Esophagus muscularis mucosa (tissue), 4 donors: ENCODE results near the gene SPARC. TPM values are rescaled to one million over a fixed set of nuclear protein-coding genes. Genes with fewer than 3 reads are reported as not detected.

Source experiments
- DNase-seq: peaks from one replicate; pipeline ENCODE4 v3.0.0-alpha.2; 2017; ENCODE audit errors: extremely low spot score
- H3K27ac ChIP-seq, 4 donors: fragments of 200-600 bp; sonication (generic); replicated peaks in 1 of 4; 1 replicate in 3 of 4; 2 replicates in 1 of 4; pipeline ENCODE4 v1.5.1; 2016 to 2019; ENCODE audit warnings: mild to moderate bottlenecking in 1 of 4
- H3K27me3 ChIP-seq, 4 donors: fragments of 200-600 bp; sonication (generic); one replicate each; pipeline versions ENCODE4 v1.5.1 to v1.6.0; 2016 to 2019
- H3K36me3 ChIP-seq, 4 donors: fragments of 200-600 bp; sonication (generic); one replicate each; pipeline ENCODE4 v1.5.1; 2016 to 2019
- H3K4me1 ChIP-seq, 4 donors: fragments of 200-600 bp; sonication (generic); one replicate each; pipeline ENCODE4 v1.5.1; 2016 to 2019
- H3K4me3 ChIP-seq, 4 donors: fragments of 200-600 bp; sonication (generic); 1 replicate in 2 of 4; 2 replicates in 2 of 4; pipeline ENCODE4 v1.5.1; 2016 to 2019; ENCODE audit warnings: mild to moderate bottlenecking in 4 of 4, moderate library complexity in 1 of 4
- H3K9me3 ChIP-seq, 4 donors: fragments of 200-600 bp; sonication (generic); 1 replicate in 3 of 4; 2 replicates in 1 of 4; pipeline ENCODE4 v1.5.1; 2016 to 2019
- EP300 ChIP-seq: sonication (generic); formaldehyde crosslinking; IDR thresholded peaks from one replicate; pipeline ENCODE4 v1.6.1; 2017; ENCODE audit warnings: antibody characterized with exemption
- POLR2A ChIP-seq: fragments of 450-650 bp; IDR thresholded peaks from one replicate; pipeline ENCODE4 v1.6.1; 2017; ENCODE audit warnings: antibody characterized with exemption, moderate library complexity, mild to moderate bottlenecking, low read depth
- POLR2AphosphoS5 ChIP-seq, 2 donors: sonication (generic); formaldehyde crosslinking; IDR thresholded peaks; one replicate each; pipeline ENCODE4 v1.6.1; 2017; ENCODE audit warnings: antibody characterized with exemption in 2 of 2
- WGBS: methylation state at CpG from one replicate; pipeline ENCODE4 v1.1.5; 2018; 5-methylcytosine and 5-hydroxymethylcytosine counted together
- intact Hi-C: fragments of 100-400 bp; cut with DNase I; formaldehyde crosslinking; loops from one replicate; pipeline ENCODE4 v1.15.1; 2023
- total RNA-seq, 4 donors: library from RNA; depleted of rRNA; stranded (reverse); fragments of >200 nt; gene quantifications; one replicate each; pipeline versions ENCODE4 v1.1.0 to v1.2.1, GENCODE V29; 2016
- TF ChIP-seq, protein P1 (sequence below), 3 experiments: fragments of 200-600 bp in 2 of 3; fragments of 450-650 bp in 1 of 3; sonication (generic) in 2 of 3; IDR thresholded peaks; one replicate each; pipeline ENCODE4 v1.5.1; 2017 to 2019; ENCODE audit warnings: antibody characterized with exemption in 3 of 3, mild to moderate bottlenecking in 2 of 3, moderate library complexity in 1 of 3

SPARC gene
- total RNA-seq, 4 donors from 2014 or later = 269 to 875 (median 432) TPM

DNA sequence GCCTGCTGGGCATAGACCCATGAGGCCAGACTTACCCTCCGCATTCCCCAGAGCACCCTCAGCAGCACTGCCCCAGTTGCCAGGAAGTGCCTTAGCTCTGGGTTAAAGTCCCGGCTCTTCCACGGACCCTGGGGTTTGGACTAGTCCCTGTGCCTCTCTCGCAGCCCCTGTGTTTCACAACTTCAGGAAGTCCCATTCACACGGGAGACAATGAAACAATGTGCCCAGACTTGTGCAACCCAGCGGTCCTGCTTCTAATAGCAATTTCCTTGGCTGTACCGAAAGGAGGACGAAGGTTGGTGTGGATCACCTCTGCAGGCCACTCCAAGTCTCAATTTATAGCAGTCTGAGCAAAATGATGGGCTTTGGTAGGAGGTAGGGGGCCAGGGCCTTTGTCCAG, 53.8 kb downstream of the SPARC start:
- no peak overlapping the region for H3K27ac ChIP-seq
- peaks cover 0 to 5% (median 0%) of the 10 kb centered on the region in 4 donors for H3K4me1 ChIP-seq
- no peaks in the 10 kb centered on the region for H3K9me3 ChIP-seq
- TF ChIP-seq, protein P1, sequence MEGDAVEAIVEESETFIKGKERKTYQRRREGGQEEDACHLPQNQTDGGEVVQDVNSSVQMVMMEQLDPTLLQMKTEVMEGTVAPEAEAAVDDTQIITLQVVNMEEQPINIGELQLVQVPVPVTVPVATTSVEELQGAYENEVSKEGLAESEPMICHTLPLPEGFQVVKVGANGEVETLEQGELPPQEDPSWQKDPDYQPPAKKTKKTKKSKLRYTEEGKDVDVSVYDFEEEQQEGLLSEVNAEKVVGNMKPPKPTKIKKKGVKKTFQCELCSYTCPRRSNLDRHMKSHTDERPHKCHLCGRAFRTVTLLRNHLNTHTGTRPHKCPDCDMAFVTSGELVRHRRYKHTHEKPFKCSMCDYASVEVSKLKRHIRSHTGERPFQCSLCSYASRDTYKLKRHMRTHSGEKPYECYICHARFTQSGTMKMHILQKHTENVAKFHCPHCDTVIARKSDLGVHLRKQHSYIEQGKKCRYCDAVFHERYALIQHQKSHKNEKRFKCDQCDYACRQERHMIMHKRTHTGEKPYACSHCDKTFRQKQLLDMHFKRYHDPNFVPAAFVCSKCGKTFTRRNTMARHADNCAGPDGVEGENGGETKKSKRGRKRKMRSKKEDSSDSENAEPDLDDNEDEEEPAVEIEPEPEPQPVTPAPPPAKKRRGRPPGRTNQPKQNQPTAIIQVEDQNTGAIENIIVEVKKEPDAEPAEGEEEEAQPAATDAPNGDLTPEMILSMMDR (IDR thresholded peaks at IDR 0.05) = no peak
- TF ChIP-seq POLR2AphosphoS5 (IDR thresholded peaks at IDR 0.05) (no peak), POLR2A (no peak), EP300 (no peak)
- no peaks in the 10 kb centered on the region for H3K36me3 ChIP-seq
- H3K27me3 ChIP-seq = peaks cover 0 to 10% (median 0%) of the 10 kb centered on the region in 4 donors
- intact Hi-C loops = no loop called here
- H3K4me3 ChIP-seq = no peak overlapping the region
- DNase-seq = no peak
- 83% methylated on average over 6 of the region's 8 CpGs for WGBS

DNA sequence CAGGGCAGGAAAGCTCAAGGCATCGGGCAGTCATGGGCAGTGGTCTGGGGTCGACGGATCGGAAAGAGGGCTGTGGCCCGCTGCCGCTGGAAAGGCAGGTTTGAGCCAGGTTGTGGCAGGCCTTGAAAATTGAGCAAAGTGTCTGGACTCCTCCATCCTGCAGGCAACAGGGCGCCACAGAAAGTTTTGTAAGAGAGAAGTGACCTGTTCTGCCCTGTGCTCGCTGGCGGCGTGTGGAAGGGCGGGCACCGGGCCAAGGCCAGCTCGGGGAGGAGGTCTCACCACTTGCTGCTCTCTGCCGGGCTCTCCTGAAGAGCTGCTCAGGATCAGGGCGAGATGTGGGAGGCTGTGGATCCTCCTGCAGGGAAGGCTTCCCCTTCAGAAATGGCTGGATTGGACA, 54.2 kb downstream of the SPARC start:
- intact Hi-C loops = no loop called here
- Histone ChIP-seq H3K27me3 (peaks cover 0 to 10% (median 0%) of the 10 kb centered on the region in 4 donors), H3K4me3 (no peak overlapping the region), H3K27ac (no peak overlapping the region), H3K36me3 (no peaks in the 10 kb centered on the region), H3K4me1 (peaks cover 0 to 6% (median 0%) of the 10 kb centered on the region in 4 donors), H3K9me3 (no peaks in the 10 kb centered on the region)
- 73% methylated on average over 14 of the region's 15 CpGs for WGBS
- TF ChIP-seq, protein P1 (IDR thresholded peaks at IDR 0.05) = no peak
- TF ChIP-seq POLR2A (no peak), EP300 (no peak), POLR2AphosphoS5 (IDR thresholded peaks at IDR 0.05) (no peak)
- DNase-seq = no peak

DNA sequence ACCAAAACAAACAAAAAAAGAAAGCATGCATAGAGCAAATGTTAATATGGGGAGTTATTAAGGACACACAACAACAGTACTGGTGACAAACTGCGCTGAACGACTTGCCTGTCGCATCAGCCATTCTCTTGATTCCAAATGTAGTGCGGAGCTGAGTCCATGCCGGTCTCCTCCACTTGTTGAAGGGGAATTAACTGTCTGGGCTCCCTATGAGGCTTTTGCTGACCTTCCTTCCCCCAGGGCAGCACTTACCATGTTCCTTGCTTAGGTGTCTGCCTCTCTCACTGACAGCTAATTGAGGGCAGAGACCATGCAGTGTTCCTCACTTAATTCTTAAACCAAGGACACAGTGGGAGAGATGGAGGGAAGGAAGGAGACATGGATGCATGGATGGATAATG, 54.8 kb downstream of the SPARC start:
- Histone ChIP-seq H3K4me1 (peaks cover 0 to 6% (median 0%) of the 10 kb centered on the region in 4 donors), H3K9me3 (no peaks in the 10 kb centered on the region), H3K36me3 (no peaks in the 10 kb centered on the region), H3K4me3 (no peak overlapping the region), H3K27me3 (peaks cover 0 to 10% (median 0%) of the 10 kb centered on the region in 4 donors), H3K27ac (no peak overlapping the region)
- TF ChIP-seq POLR2AphosphoS5 (IDR thresholded peaks at IDR 0.05) = no peak
- TF ChIP-seq, protein P1 (IDR thresholded peaks at IDR 0.05) = no peak
- no peak for TF ChIP-seq EP300
- intact Hi-C loops = no loop called here
- no peak for DNase-seq
- 97% methylated on average over 5 of the region's 5 CpGs for WGBS

DNA sequence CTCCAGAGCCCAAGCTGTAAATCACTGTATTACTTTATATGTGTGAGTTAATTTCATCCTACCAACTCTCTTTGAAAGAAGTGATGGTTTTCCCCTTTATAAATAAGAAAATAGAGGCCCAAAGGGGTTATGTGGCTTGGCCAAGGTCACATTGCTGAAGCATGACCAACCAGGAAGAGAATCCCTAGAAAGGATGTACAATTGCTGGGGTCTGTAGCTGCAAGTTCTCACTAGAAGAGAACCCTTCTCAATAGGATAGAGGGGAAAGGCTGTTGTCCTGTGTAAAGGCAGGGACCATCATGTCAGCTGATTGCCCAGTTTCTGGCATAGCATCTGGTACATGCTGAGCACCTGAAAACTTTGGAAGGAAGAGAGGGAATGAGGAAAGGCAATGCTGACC, 56.6 kb downstream of the SPARC start:
- no peak for DNase-seq
- intact Hi-C loops = no loop called here
- Histone ChIP-seq H3K27ac (no peak overlapping the region), H3K4me3 (no peak overlapping the region), H3K4me1 (peaks cover 0 to 6% (median 0%) of the 10 kb centered on the region in 4 donors), H3K27me3 (peaks cover 0 to 7% (median 0%) of the 10 kb centered on the region in 4 donors), H3K9me3 (no peaks in the 10 kb centered on the region), H3K36me3 (no peaks in the 10 kb centered on the region)
- TF ChIP-seq POLR2A = no peak

DNA sequence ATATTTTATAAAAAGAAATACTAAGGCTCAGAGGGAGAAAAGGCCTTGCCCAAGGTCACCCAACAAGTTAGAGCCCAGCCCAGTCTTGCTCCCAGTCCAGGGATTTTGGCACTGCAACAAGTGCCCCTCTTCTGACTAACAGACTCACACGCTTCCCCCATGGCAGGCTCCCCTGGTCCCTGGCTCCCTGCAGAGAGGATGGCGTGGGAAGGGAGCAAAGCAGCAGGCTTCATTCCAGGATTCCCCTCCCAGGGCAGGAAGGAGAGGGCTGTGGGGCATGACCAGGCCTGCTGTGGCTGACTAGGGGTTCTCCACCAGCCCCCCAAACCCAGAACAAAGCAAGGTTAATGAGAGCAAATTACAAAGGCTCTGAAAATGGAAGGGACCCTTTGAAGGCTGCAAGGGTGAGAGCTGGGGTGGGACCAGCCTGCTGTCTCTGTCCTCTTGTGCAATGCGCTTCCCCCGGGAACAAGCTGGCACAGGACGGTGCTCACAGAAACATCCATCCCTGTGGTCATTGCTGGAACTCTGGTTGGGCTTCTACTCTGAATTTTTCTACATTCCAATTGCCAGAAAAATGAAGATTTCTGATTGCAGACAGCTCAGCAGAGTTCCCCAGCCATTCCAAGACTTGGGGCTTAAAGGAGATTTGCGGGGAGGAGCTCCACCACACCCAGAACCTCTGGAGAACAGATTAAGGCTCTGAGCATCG, 58.4 kb downstream of the SPARC start:
- intact Hi-C loops = no loop called here
- Histone ChIP-seq H3K4me1 (peaks cover 0 to 9% (median 0%) of the 10 kb centered on the region in 4 donors), H3K36me3 (no peaks in the 10 kb centered on the region), H3K4me3 (no peak overlapping the region), H3K9me3 (no peaks in the 10 kb centered on the region), H3K27me3 (peaks cover 0 to 4% (median 0%) of the 10 kb centered on the region in 4 donors), H3K27ac (no peak overlapping the region)
- no peak for DNase-seq
- TF ChIP-seq, protein P1 (IDR thresholded peaks at IDR 0.05) = no peak
- TF ChIP-seq EP300 (no peak), POLR2AphosphoS5 (IDR thresholded peaks at IDR 0.05) (no peak), POLR2A (no peak)
- WGBS = 74% methylated on average over 4 of the region's 7 CpGs
